Measurements from ENCODE around the gene C1QTNF9B. TPM values are rescaled to one million over a fixed set of nuclear protein-coding genes. Genes with fewer than 3 reads are reported as not detected.

Gene C1QTNF9B
- total RNA-seq, 4 donors from 2014 or later: not detected

DNA sequence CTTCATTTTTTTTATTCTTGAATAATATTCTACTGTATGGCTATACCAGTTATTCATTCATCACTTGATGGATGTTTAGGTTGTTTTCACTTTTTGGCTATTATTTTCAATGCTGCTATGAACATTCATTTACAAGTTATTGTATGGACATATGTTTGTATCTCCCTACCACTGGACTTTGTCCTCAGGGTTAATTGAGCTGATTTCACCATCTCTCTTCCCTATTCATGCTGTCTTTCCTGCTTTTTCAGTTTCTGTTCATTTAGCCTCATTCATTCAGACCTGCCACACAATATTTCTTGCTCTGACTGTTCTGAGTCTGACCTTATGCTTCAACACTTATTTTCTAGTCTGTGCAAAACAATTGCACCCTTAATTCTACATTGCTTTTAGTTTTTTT lies 12.3 kb upstream of the C1QTNF9B start:
- TF ChIP-seq, protein P1, sequence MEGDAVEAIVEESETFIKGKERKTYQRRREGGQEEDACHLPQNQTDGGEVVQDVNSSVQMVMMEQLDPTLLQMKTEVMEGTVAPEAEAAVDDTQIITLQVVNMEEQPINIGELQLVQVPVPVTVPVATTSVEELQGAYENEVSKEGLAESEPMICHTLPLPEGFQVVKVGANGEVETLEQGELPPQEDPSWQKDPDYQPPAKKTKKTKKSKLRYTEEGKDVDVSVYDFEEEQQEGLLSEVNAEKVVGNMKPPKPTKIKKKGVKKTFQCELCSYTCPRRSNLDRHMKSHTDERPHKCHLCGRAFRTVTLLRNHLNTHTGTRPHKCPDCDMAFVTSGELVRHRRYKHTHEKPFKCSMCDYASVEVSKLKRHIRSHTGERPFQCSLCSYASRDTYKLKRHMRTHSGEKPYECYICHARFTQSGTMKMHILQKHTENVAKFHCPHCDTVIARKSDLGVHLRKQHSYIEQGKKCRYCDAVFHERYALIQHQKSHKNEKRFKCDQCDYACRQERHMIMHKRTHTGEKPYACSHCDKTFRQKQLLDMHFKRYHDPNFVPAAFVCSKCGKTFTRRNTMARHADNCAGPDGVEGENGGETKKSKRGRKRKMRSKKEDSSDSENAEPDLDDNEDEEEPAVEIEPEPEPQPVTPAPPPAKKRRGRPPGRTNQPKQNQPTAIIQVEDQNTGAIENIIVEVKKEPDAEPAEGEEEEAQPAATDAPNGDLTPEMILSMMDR (IDR thresholded peaks at IDR 0.05; ENCODE audit: low read depth): no peak

DNA sequence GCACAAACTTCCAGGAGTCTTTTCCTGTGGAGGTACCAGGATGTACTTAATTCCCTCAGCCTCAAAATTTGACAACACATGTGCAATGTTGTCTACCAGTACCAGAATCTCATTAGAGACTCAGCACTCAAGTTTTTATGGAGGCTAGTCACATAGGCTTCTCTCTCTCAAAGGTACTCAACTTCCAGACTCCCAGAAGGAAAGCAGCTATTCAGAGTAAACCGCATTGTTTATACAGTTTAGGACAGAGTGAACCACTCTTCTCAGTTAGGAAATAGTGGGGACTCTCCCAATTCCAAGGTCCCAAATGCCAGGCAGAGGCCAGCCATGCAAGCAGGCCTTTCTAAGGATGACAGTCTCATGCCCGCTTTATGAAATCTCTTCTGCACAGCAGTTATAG lies 8.5 kb upstream of the C1QTNF9B start:
- TF ChIP-seq, protein P1 (IDR thresholded peaks at IDR 0.05; ENCODE audit: low read depth): no peak

DNA sequence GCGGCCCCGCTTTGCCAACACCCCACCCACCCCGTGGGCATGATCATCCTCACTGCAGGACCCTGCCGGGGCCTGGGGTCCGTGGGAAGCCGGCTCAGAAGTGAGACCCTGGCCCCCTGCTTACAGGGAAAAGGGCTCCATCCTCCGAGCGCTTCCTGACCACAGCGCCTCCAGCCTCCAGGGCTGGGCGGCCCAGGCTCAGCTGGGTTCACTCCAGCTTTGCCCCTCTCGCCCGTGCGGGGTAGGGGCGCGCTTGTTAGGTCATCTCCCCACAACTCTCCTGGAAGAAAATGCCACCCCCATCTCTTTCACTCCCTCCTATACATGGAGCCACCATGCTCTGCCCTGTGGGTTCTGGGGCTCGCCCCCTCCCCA lies 6.6 kb upstream of the C1QTNF9B start:
- TF ChIP-seq, protein P1 (IDR thresholded peaks at IDR 0.05; ENCODE audit: low read depth): no peak

DNA sequence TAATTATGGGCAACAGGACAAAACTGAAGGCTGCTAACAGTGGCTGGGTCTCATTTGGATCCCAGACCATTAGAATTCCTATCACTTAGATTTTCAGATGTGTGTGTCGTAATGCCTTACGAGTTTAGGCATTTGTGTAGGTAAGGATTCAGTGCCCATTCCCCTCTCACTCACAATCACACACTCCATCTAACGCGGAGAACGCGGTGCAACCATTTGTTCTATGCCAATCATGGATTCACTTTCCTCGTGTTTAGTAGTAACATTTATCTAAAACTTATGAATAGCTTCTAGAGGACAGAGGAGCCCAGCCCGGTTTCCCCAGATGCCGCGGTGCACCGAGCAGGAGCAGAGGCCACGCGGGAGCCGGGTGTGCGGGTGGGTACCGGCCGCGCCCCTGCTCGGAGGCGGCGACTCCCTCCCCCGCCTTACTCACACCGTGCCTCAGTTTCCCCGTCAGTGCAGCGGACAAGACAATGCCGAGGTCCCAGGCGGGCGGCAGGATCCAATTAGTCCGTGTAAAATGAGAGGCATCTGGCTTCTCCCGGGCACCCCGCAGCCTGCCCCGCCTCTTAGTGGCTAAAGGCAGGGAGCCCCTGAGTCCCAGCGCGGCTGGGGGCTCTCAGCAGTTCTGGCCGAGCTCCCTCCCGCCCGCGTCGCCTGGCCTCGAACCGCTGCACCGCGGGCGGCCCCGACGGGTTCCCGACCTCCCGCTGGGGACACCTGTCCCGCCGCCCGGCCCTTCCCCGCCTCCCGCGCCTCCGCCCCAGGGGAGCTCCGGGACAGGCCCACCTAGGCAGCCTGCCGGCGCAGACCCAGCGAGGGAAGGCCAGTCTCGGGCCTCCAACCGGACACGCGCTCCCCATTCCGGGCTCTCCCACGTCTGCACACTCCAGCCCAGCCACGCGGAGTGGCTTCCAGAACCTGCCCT lies 5.9 kb upstream of the C1QTNF9B start:
- TF ChIP-seq, protein P1 (IDR thresholded peaks at IDR 0.05; ENCODE audit: low read depth): no peak

DNA sequence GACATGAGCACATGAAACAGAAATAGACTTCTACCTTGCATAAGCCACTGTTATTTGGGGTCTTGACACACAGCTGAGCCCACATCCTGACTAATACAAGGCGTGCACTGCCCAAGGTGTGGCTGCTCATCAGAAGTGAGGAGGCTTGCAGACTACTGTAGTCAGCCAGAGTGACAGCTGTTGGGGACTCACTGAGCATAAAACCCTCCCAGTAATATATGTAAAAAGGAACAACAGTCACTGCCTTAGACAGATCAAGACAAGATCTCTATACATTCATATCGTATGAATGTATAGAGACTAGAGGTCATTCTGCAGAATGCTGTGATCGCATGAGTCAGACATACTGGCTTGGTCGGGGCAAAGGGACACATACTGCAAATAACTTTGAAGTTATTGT lies 4.1 kb upstream of the C1QTNF9B start:
- TF ChIP-seq, protein P1 (IDR thresholded peaks at IDR 0.05; ENCODE audit: low read depth): no peak

DNA sequence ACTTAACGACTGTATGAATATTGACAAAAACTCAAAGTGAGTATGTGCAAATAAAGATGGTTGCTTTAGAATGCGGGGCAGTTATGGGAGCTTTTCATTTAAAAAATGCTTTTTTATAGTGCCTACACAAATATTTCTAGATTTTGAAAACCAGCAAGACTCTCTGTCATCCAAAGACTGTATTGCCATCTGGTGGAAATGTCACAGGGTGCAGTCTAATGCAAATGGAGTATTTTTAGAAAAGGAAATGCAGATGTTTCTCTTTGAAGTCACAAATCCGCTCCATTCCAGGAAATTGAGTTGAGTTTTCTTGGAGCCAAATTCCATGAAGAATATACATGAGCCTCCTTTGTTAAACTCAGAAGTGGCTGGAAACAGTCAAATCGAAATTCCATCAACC lies 2.3 kb upstream of the C1QTNF9B start:
- TF ChIP-seq, protein P1 (IDR thresholded peaks at IDR 0.05; ENCODE audit: low read depth): no peak

DNA sequence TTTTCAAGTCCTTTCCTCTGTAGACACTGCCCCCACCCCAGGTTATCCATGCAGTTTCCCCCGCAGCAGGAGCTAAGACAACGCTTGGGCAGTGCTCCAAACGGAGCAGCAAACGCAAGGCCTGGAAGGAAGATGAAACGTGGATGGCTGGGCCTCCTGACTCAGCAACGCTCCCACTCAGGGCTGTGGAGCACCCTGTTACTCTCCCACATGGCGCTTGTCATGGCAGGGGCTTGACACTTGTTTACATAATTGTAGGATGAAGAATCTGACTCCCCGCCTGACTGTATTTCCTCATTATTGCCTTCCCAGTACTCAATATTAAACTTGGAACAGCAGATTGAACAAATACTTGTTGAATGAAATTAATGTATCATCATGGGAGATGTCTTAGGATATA lies 799 bp upstream of the C1QTNF9B start:
- TF ChIP-seq, protein P1 (IDR thresholded peaks at IDR 0.05; ENCODE audit: low read depth): no peak

Measured in subcutaneous adipose tissue (tissue), 4 donors.